GM23338 (cell line): Measurements from ENCODE around the gene CPSF7. TPM values are rescaled to one million over a fixed set of nuclear protein-coding genes. Genes with fewer than 3 reads are reported as not detected.

Experiments used
- ATAC-seq: fragments of 200-7000 bp; cut with Tn5 transposase; 3 replicates; pipeline ENCODE4 v1.9.1; 2020
- DNase-seq: peaks from one replicate; pipeline ENCODE4 v3.0.0-alpha.2; 2015; ENCODE audit warnings: low spot score
- H2AFZ ChIP-seq: fragments of 200-600 bp; sonication (generic); 2 replicates; pipeline ENCODE4 v1.8.0; 2016; ENCODE audit warnings: antibody characterized with exemption, mild to moderate bottlenecking, moderate library complexity
- H3F3A ChIP-seq: fragments of 200-600 bp; sonication (generic); replicated peaks from 2 replicates; pipeline ENCODE4 v1.8.0; 2017; ENCODE audit warnings: antibody characterized with exemption, mixed run types, low read depth
- H3K27ac ChIP-seq: fragments of 200-600 bp; sonication (generic); 2 replicates; pipeline ENCODE4 v1.6.1; 2016; ENCODE audit warnings: low read depth
- H3K27me3 ChIP-seq: fragments of 200-600 bp; sonication (generic); 2 replicates; pipeline ENCODE4 v1.8.0; 2016; ENCODE audit warnings: mild to moderate bottlenecking, mixed run types, moderate library complexity; ENCODE audit not compliant: insufficient read depth
- H3K36me3 ChIP-seq: fragments of 200-600 bp; sonication (generic); 2 replicates; pipeline ENCODE4 v1.8.0; 2016; ENCODE audit warnings: mild to moderate bottlenecking; ENCODE audit not compliant: insufficient read depth
- H3K4me1 ChIP-seq: fragments of 200-600 bp; sonication (generic); 2 replicates; pipeline ENCODE4 v1.8.0; 2016; ENCODE audit warnings: mild to moderate bottlenecking, moderate library complexity; ENCODE audit not compliant: insufficient read depth
- H3K4me2 ChIP-seq: fragments of 200-600 bp; sonication (generic); 2 replicates; pipeline ENCODE4 v1.7.1; 2017; ENCODE audit warnings: mixed run types
- H3K4me3 ChIP-seq: fragments of 200-600 bp; sonication (generic); 2 replicates; pipeline ENCODE4 v1.6.1; 2016; ENCODE audit warnings: mixed run types
- H3K79me2 ChIP-seq: fragments of 200-600 bp; sonication (generic); replicated peaks from 2 replicates; pipeline ENCODE4 v1.8.0; 2017; ENCODE audit warnings: mild to moderate bottlenecking; ENCODE audit not compliant: insufficient read depth
- H3K9me2 ChIP-seq: fragments of 200-600 bp; sonication (generic); 2 replicates; pipeline ENCODE4 v1.8.0; 2017; ENCODE audit not compliant: insufficient read depth
- H4K20me1 ChIP-seq: fragments of 200-600 bp; sonication (generic); replicated peaks from 2 replicates; pipeline ENCODE4 v1.8.0; 2017; ENCODE audit warnings: mild to moderate bottlenecking; ENCODE audit not compliant: insufficient read depth
- H3K27ac Mint-ChIP-seq: 2 replicates; pipeline ENCODE4 v1.8.0; 2020; ENCODE audit warnings: inconsistent platforms, mild to moderate bottlenecking, moderate library complexity, mixed read lengths
- H3K27me3 Mint-ChIP-seq: 3 replicates; pipeline ENCODE4 v1.8.0; 2022; ENCODE audit warnings: low read depth, mild to moderate bottlenecking, moderate library complexity, mixed read lengths, inconsistent platforms; ENCODE audit not compliant: insufficient read depth, poor library complexity
- H3K36me3 Mint-ChIP-seq: 3 replicates; pipeline ENCODE4 v1.8.0; 2021; ENCODE audit warnings: low read depth, mild to moderate bottlenecking, inconsistent platforms, moderate library complexity, mixed read lengths
- H3K4me1 Mint-ChIP-seq: 3 replicates; pipeline ENCODE4 v1.8.0; 2020; ENCODE audit warnings: mild to moderate bottlenecking, inconsistent platforms, mixed read lengths
- H3K4me3 Mint-ChIP-seq: 3 replicates; pipeline ENCODE4 v1.8.0; 2021; ENCODE audit warnings: moderate library complexity, mild to moderate bottlenecking, inconsistent platforms, mixed read lengths
- H3K9me3 Mint-ChIP-seq: 3 replicates; pipeline ENCODE4 v1.8.0; 2020; ENCODE audit warnings: moderate library complexity, mild to moderate bottlenecking, inconsistent platforms, mixed read lengths
- CREB1 ChIP-seq: fragments of 250-450 bp; sonication (Bioruptor Pico); IDR thresholded peaks from 2 replicates; pipeline ENCODE4 v1.5.0; 2020; ENCODE audit warnings: low read depth, mild to moderate bottlenecking, moderate library complexity
- EZH2 ChIP-seq: fragments of 200-600 bp; sonication (generic); IDR thresholded peaks from one replicate; pipeline ENCODE4 v1.8.0; 2017; ENCODE audit warnings: antibody characterized with exemption, mild to moderate bottlenecking, low read depth; ENCODE audit not compliant: unreplicated experiment
- EZH2phosphoT487 ChIP-seq: fragments of 200-600 bp; sonication (generic); IDR thresholded peaks from one replicate; pipeline ENCODE4 v1.8.1; 2018; ENCODE audit warnings: antibody characterized with exemption; ENCODE audit not compliant: unreplicated experiment
- JUNB ChIP-seq: IDR thresholded peaks from one replicate; pipeline ENCODE4 v1.6.1; 2016; ENCODE audit warnings: antibody characterized with exemption; ENCODE audit not compliant: unreplicated experiment
- NANOG ChIP-seq: IDR thresholded peaks from 2 replicates; pipeline ENCODE4 v1.6.1; 2016; ENCODE audit warnings: antibody characterized with exemption, borderline replicate concordance
- POLR2AphosphoS5 ChIP-seq: IDR thresholded peaks from 2 replicates; pipeline ENCODE4 v1.6.1; 2016; ENCODE audit warnings: antibody characterized with exemption, low read depth
- STAT1 ChIP-seq: IDR thresholded peaks from one replicate; pipeline ENCODE4 v1.6.1; 2016; ENCODE audit warnings: antibody characterized with exemption; ENCODE audit not compliant: unreplicated experiment
- ZNF114 ChIP-seq: fragments of 250-450 bp; sonication (Bioruptor Pico); IDR thresholded peaks from 2 replicates; pipeline ENCODE4 v1.5.0; 2020; ENCODE audit warnings: mild to moderate bottlenecking, moderate library complexity
- ZNF331 ChIP-seq: fragments of 250-450 bp; sonication (Bioruptor Pico); IDR thresholded peaks from 2 replicates; pipeline ENCODE4 v1.5.0; 2020; ENCODE audit warnings: low read depth, mild to moderate bottlenecking, moderate library complexity
- polyA plus RNA-seq: library from polyadenylated mRNA; unstranded; fragments of >200 nt; fragmentation: Nextera tagmentation; extraction: Ambion mirVana; gene quantifications from 2 replicates; pipeline ENCODE4 v1.2.1, GENCODE V29; 2016
- total RNA-seq: library from RNA; depleted of rRNA; stranded (reverse); fragments of >200 nt; shearing (Covaris generic); gene quantifications from 2 replicates; pipeline ENCODE4 v1.2.3, GENCODE V29; 2014
- TF ChIP-seq, protein P1 (sequence below): IDR thresholded peaks from 2 replicates; pipeline ENCODE4 v1.6.1; 2016; ENCODE audit warnings: antibody characterized with exemption
- TF ChIP-seq, protein P2 (sequence below): fragments of 250-450 bp; sonication (Bioruptor Pico); IDR thresholded peaks from 2 replicates; pipeline ENCODE4 v1.5.0; 2020; ENCODE audit warnings: mild to moderate bottlenecking, moderate library complexity
- TF ChIP-seq, protein P3 (sequence below): IDR thresholded peaks from one replicate; pipeline ENCODE4 v1.6.1; 2018; ENCODE audit warnings: antibody characterized with exemption; ENCODE audit not compliant: unreplicated experiment
- TF ChIP-seq, protein P4 (sequence below), 2 experiments: fragments of 200-600 bp in 1 of 2; sonication (generic) in 1 of 2; conservative IDR thresholded peaks; 2 replicates each; pipeline versions ENCODE4 v1.5.1 to v1.6.1; 2016 to 2017; ENCODE audit warnings: antibody characterized with exemption in 2 of 2, low read depth in 2 of 2, mild to moderate bottlenecking in 2 of 2, moderate library complexity in 1 of 2

Gene CPSF7
- total and polyA plus RNA-seq, 2 experiments from 2014 or later, result 27.4 to 60.6 TPM

DNA sequence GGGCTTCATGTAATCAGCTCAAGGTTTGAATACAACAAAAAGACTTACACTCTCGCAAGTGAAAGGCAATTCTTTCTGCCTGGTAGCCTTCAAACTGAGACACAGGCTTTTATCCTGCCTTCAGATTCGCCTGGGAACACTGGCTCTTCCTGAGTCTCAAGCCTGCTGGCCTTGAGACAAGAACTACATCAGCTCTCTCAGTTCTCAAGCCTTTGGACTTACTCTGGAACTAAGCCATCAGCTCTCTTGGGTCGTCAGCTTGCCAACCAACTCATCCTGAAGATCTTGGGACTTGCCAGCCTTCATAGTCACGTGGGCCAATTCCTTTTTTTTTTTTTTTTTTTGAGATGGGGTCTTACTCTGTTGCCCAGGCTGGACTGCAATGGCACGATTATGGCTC lies 43.1 kb upstream of the CPSF7 start:
- DNase-seq (no peak), ATAC-seq (no peak)
- no peak overlapping the region for H3K4me2 ChIP-seq

More for the DNA sequence above, 43.1 kb upstream of the CPSF7 start:
- Histone ChIP-seq H3K27me3 (no peaks in the 10 kb centered on the region), H3K4me1 (peaks cover 1% of the 10 kb centered on the region; the same call in 1 of the 2 replicates), H3F3A (0 out of 2 replicates have a peak, but pooled peaks cover 2% of the 10 kb centered on the region), H3K27ac (no peak overlapping the region), H2AFZ (no peak overlapping the region), H3K36me3 (no peaks in the 10 kb centered on the region), H4K20me1 (peaks cover 3% of the 10 kb centered on the region; the same call in 1 of the 2 replicates), H3K79me2 (no peaks in the 10 kb centered on the region), H3K9me2 (no peaks in the 10 kb centered on the region), H3K4me3 (no peak overlapping the region)
- Mint-ChIP-seq H3K27me3 (peaks cover 4% of the 10 kb centered on the region), H3K27ac (no peak overlapping the region), H3K4me3 (no peak overlapping the region), H3K9me3 (no peaks in the 10 kb centered on the region), H3K36me3 (peaks cover 4% of the 10 kb centered on the region; the same call in 2 of the 3 replicates), H3K4me1 (peaks cover 2% of the 10 kb centered on the region; the same call in 1 of the 3 replicates)
- no peak for TF ChIP-seq CREB1
- no peak for TF ChIP-seq NANOG
- no peak for TF ChIP-seq POLR2AphosphoS5
- TF ChIP-seq, protein P1, sequence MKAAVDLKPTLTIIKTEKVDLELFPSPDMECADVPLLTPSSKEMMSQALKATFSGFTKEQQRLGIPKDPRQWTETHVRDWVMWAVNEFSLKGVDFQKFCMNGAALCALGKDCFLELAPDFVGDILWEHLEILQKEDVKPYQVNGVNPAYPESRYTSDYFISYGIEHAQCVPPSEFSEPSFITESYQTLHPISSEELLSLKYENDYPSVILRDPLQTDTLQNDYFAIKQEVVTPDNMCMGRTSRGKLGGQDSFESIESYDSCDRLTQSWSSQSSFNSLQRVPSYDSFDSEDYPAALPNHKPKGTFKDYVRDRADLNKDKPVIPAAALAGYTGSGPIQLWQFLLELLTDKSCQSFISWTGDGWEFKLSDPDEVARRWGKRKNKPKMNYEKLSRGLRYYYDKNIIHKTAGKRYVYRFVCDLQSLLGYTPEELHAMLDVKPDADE, result no peak
- TF ChIP-seq, protein P2, sequence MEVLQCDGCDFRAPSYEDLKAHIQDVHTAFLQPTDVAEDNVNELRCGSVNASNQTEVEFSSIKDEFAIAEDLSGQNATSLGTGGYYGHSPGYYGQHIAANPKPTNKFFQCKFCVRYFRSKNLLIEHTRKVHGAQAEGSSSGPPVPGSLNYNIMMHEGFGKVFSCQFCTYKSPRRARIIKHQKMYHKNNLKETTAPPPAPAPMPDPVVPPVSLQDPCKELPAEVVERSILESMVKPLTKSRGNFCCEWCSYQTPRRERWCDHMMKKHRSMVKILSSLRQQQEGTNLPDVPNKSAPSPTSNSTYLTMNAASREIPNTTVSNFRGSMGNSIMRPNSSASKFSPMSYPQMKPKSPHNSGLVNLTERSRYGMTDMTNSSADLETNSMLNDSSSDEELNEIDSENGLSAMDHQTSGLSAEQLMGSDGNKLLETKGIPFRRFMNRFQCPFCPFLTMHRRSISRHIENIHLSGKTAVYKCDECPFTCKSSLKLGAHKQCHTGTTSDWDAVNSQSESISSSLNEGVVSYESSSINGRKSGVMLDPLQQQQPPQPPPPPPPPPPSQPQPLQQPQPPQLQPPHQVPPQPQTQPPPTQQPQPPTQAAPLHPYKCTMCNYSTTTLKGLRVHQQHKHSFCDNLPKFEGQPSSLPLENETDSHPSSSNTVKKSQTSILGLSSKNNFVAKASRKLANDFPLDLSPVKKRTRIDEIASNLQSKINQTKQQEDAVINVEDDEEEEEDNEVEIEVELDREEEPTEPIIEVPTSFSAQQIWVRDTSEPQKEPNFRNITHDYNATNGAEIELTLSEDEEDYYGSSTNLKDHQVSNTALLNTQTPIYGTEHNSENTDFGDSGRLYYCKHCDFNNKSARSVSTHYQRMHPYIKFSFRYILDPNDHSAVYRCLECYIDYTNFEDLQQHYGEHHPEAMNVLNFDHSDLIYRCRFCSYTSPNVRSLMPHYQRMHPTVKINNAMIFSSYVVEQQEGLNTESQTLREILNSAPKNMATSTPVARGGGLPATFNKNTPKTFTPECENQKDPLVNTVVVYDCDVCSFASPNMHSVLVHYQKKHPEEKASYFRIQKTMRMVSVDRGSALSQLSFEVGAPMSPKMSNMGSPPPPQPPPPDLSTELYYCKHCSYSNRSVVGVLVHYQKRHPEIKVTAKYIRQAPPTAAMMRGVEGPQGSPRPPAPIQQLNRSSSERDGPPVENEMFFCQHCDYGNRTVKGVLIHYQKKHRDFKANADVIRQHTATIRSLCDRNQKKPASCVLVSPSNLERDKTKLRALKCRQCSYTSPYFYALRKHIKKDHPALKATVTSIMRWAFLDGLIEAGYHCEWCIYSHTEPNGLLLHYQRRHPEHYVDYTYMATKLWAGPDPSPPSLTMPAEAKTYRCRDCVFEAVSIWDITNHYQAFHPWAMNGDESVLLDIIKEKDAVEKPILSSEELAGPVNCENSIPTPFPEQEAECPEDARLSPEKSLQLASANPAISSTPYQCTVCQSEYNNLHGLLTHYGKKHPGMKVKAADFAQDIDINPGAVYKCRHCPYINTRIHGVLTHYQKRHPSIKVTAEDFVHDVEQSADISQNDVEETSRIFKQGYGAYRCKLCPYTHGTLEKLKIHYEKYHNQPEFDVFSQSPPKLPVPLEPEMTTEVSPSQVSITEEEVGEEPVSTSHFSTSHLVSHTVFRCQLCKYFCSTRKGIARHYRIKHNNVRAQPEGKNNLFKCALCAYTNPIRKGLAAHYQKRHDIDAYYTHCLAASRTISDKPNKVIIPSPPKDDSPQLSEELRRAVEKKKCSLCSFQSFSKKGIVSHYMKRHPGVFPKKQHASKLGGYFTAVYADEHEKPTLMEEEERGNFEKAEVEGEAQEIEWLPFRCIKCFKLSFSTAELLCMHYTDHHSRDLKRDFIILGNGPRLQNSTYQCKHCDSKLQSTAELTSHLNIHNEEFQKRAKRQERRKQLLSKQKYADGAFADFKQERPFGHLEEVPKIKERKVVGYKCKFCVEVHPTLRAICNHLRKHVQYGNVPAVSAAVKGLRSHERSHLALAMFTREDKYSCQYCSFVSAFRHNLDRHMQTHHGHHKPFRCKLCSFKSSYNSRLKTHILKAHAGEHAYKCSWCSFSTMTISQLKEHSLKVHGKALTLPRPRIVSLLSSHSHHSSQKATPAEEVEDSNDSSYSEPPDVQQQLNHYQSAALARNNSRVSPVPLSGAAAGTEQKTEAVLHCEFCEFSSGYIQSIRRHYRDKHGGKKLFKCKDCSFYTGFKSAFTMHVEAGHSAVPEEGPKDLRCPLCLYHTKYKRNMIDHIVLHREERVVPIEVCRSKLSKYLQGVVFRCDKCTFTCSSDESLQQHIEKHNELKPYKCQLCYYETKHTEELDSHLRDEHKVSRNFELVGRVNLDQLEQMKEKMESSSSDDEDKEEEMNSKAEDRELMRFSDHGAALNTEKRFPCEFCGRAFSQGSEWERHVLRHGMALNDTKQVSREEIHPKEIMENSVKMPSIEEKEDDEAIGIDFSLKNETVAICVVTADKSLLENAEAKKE (CRISPR knock-in tag), result no peak
- TF ChIP-seq, protein P3, sequence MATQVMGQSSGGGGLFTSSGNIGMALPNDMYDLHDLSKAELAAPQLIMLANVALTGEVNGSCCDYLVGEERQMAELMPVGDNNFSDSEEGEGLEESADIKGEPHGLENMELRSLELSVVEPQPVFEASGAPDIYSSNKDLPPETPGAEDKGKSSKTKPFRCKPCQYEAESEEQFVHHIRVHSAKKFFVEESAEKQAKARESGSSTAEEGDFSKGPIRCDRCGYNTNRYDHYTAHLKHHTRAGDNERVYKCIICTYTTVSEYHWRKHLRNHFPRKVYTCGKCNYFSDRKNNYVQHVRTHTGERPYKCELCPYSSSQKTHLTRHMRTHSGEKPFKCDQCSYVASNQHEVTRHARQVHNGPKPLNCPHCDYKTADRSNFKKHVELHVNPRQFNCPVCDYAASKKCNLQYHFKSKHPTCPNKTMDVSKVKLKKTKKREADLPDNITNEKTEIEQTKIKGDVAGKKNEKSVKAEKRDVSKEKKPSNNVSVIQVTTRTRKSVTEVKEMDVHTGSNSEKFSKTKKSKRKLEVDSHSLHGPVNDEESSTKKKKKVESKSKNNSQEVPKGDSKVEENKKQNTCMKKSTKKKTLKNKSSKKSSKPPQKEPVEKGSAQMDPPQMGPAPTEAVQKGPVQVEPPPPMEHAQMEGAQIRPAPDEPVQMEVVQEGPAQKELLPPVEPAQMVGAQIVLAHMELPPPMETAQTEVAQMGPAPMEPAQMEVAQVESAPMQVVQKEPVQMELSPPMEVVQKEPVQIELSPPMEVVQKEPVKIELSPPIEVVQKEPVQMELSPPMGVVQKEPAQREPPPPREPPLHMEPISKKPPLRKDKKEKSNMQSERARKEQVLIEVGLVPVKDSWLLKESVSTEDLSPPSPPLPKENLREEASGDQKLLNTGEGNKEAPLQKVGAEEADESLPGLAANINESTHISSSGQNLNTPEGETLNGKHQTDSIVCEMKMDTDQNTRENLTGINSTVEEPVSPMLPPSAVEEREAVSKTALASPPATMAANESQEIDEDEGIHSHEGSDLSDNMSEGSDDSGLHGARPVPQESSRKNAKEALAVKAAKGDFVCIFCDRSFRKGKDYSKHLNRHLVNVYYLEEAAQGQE, result no peak
- no peak for TF ChIP-seq ZNF114
- TF ChIP-seq ZNF331 (CRISPR knock-in tag), result no peak
- no peak for TF ChIP-seq JUNB
- TF ChIP-seq EZH2phosphoT487, result no peak
- TF ChIP-seq STAT1, result no peak
- TF ChIP-seq, protein P4, sequence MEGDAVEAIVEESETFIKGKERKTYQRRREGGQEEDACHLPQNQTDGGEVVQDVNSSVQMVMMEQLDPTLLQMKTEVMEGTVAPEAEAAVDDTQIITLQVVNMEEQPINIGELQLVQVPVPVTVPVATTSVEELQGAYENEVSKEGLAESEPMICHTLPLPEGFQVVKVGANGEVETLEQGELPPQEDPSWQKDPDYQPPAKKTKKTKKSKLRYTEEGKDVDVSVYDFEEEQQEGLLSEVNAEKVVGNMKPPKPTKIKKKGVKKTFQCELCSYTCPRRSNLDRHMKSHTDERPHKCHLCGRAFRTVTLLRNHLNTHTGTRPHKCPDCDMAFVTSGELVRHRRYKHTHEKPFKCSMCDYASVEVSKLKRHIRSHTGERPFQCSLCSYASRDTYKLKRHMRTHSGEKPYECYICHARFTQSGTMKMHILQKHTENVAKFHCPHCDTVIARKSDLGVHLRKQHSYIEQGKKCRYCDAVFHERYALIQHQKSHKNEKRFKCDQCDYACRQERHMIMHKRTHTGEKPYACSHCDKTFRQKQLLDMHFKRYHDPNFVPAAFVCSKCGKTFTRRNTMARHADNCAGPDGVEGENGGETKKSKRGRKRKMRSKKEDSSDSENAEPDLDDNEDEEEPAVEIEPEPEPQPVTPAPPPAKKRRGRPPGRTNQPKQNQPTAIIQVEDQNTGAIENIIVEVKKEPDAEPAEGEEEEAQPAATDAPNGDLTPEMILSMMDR (conservative IDR thresholded peaks at IDR 0.05; ENCODE audit: low read depth in 2 of 2), result no peak
- no peak for TF ChIP-seq EZH2
